ENCODE measurements around the gene LRRC25. TPM values are rescaled to one million over a fixed set of nuclear protein-coding genes. Genes with fewer than 3 reads are reported as not detected.

Gene LRRC25
- polyA plus RNA-seq, 1 experiment = 0.12 TPM

DNA sequence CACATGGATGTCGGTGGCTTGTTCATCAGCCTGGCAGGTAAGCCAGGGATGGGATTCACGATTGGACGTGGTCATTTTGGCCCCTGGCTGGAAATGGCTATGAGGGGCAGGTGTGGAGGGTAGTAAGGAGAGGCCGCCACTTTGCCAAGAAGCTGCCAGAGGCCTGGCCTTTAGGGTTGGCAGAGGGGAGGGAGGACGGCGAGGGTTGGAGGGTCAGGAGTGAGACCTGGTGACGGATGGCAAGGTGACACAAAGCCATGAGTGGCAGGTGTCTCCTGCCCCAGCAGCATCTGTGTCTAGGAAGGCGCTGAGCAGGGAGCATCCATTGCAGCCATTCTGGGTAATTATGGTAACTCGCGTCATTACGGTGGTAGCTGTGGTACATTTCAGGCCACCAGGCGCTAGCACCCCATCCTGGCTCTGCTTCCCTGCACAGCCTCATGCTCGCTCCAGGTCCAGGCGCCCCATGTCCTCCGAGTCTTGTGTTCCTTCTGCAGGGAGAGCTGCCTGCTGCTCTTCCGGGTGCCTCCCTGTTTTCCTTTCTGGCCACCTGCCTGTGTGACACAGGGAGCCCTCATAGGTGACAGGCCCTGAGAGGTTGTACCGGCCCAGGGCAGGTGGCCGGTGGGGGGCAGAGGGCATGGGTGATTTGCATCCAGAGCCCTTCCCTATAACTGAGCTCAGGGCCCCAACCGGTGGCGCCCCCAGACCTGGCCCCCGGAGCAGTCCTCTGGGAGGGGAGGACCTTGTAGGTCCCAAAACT is 26.0 kb upstream of the LRRC25 start:
- Histone ChIP-seq H3K27ac (ENCODE audit: low read depth, low read length) (no peak overlapping the region), H3K9me3 (ENCODE audit: control insufficient read depth, insufficient read depth, low read length) (no peaks in the 10 kb centered on the region; the same call in 1 of the 2 replicates), H3K27me3 (ENCODE audit: control insufficient read depth, insufficient read depth, low read length) (no peaks in the 10 kb centered on the region), H3K4me3 (ENCODE audit: low read depth, low read length) (no peak overlapping the region)
- POLR2A ChIA-PET = no interaction called here
- TF ChIP-seq CTCF (IDR thresholded peaks at IDR 0.05; ENCODE audit: low read depth, low read length) = no peak
- CTCF ChIA-PET = no interaction called here
- no peak for DNase-seq (ENCODE audit: low read depth, low spot score)

GRCh38 chr19:18422530-18423191 is 25.2 kb upstream of the LRRC25 start:
- no peak overlapping the region for H3K27ac ChIP-seq (ENCODE audit: low read depth, low read length)
- no peak for TF ChIP-seq CTCF (IDR thresholded peaks at IDR 0.05; ENCODE audit: low read depth, low read length)
- no peak for DNase-seq (ENCODE audit: low read depth, low spot score)
- no peaks in the 10 kb centered on the region for H3K27me3 ChIP-seq (ENCODE audit: control insufficient read depth, insufficient read depth, low read length)
- ChIA-PET POLR2A (no interaction called here), CTCF (no interaction called here)
- no peaks in the 10 kb centered on the region; the same call in 1 of the 2 replicates for H3K9me3 ChIP-seq (ENCODE audit: control insufficient read depth, insufficient read depth, low read length)
- H3K4me3 ChIP-seq (ENCODE audit: low read depth, low read length) = no peak overlapping the region

DNA sequence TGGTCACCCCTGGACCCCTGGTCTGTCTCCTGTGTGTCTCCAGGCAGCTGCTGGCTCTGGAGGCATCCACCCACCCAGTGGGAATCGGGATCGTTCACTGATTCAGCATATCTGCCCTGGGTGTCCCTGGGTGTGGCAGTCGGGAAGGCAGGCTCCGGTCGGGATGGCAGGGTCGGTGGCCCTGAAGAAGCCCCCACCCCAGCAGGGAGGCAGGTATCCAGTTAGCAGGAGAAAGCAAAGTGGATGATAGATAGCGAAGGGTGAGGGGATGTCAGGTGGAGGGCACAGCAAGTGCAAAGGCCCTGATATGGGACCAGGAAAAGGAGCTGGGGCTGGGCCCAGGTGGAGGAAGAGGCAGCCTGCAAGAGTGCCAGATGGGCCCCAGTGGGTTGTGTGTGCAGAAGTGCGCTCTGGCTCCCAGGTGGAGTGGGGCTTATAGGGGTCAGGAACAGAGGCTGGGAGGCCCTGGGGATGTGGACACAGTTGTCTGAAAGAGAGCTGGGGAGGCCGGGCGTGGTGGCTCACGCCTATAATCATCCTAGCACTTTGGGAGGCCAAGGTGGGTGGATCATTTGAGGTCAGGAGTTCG is 24.0 kb upstream of the LRRC25 start:
- peak overlapping the region; percentile 71 for H3K4me3 ChIP-seq (ENCODE audit: low read depth, low read length)
- ChIA-PET CTCF (interaction anchor here (1.5 kb wide), 1 partner anchor 142 kb away, joined by 3 read pairs; no protein-coding TSS in a partner anchor), POLR2A (interaction anchor here (0.7 kb wide), 1 partner anchor 83 kb away, joined by 3 read pairs; no protein-coding TSS in a partner anchor)
- no peaks in the 10 kb centered on the region for H3K27me3 ChIP-seq (ENCODE audit: control insufficient read depth, insufficient read depth, low read length)
- DNase-seq (ENCODE audit: low read depth, low spot score) = no peak
- no peak for TF ChIP-seq CTCF (IDR thresholded peaks at IDR 0.05; ENCODE audit: low read depth, low read length)
- no peaks in the 10 kb centered on the region; the same call in 1 of the 2 replicates for H3K9me3 ChIP-seq (ENCODE audit: control insufficient read depth, insufficient read depth, low read length)
- no peak overlapping the region for H3K27ac ChIP-seq (ENCODE audit: low read depth, low read length)

- DNase-seq (ENCODE audit: low read depth, low spot score) = no peak
- no peak for TF ChIP-seq CTCF (IDR thresholded peaks at IDR 0.05; ENCODE audit: low read depth, low read length)
- Histone ChIP-seq H3K4me3 (ENCODE audit: low read depth, low read length) (peak overlapping the region; percentile 71), H3K27ac (ENCODE audit: low read depth, low read length) (no peak overlapping the region), H3K9me3 (ENCODE audit: control insufficient read depth, insufficient read depth, low read length) (no peaks in the 10 kb centered on the region; the same call in 1 of the 2 replicates), H3K27me3 (ENCODE audit: control insufficient read depth, insufficient read depth, low read length) (no peaks in the 10 kb centered on the region)
- POLR2A ChIA-PET = interaction anchor here (0.7 kb wide), 1 partner anchor 82 kb away, joined by 3 read pairs; no protein-coding TSS in a partner anchor
- CTCF ChIA-PET = interaction anchor here (1.5 to 1.7 kb wide), 2 partner anchors 19 to 141 kb away, joined by 3 to 5 read pairs; no protein-coding TSS in a partner anchor
Observed at GRCh38 chr19:18420930-18421329, 23.5 kb upstream of the LRRC25 start.
